Loucy (cell line): ENCODE data around the gene RANBP9.

ENCODE experiments used
- H2AFZ ChIP-seq: fragments of 200-600 bp; sonication (generic); 2 replicates; pipeline ENCODE4 v1.6.0; 2016; ENCODE audit warnings: antibody characterized with exemption, mild to moderate bottlenecking, low read length, moderate library complexity
- H3F3A ChIP-seq: fragments of 200-600 bp; 2 replicates; pipeline ENCODE4 v1.6.0; 2016; ENCODE audit warnings: antibody characterized with exemption, low read depth, mild to moderate bottlenecking
- H3K27me3 ChIP-seq: fragments of 200-600 bp; sonication (generic); 2 replicates; pipeline ENCODE4 v1.6.1; 2014; ENCODE audit warnings: low read length, mild to moderate bottlenecking; ENCODE audit not compliant: insufficient read depth, poor library complexity, severe bottlenecking
- H3K36me3 ChIP-seq: fragments of 200-600 bp; sonication (generic); 2 replicates; pipeline ENCODE4 v1.6.1; 2016; ENCODE audit warnings: low read length; ENCODE audit not compliant: insufficient read depth
- H3K4me1 ChIP-seq: fragments of 200-600 bp; sonication (generic); 2 replicates; pipeline ENCODE4 v1.5.1; 2014; ENCODE audit warnings: low read length, mild to moderate bottlenecking; ENCODE audit not compliant: insufficient read depth, poor library complexity, severe bottlenecking
- H3K4me2 ChIP-seq: fragments of 200-600 bp; sonication (generic); 2 replicates; pipeline ENCODE4 v1.6.0; 2014; ENCODE audit warnings: antibody characterized with exemption, low read length, low read depth, mild to moderate bottlenecking; ENCODE audit not compliant: poor library complexity, severe bottlenecking
- H3K4me3 ChIP-seq: fragments of 200-600 bp; sonication (generic); 2 replicates; pipeline ENCODE4 v1.5.1; 2014; ENCODE audit warnings: low read length, mild to moderate bottlenecking, mixed read lengths; ENCODE audit not compliant: poor library complexity, severe bottlenecking
- H3K79me2 ChIP-seq: fragments of 200-600 bp; sonication (generic); 2 replicates; pipeline ENCODE4 v1.6.1; 2014; ENCODE audit warnings: low read length; ENCODE audit not compliant: insufficient read depth
- H3K9ac ChIP-seq: fragments of 200-600 bp; sonication (generic); 2 replicates; pipeline ENCODE4 v1.6.0; 2014; ENCODE audit warnings: mild to moderate bottlenecking, low read depth, low read length, moderate library complexity; ENCODE audit not compliant: poor library complexity, severe bottlenecking
- H3K9me2 ChIP-seq: fragments of 200-600 bp; sonication (generic); replicated peaks from 2 replicates; pipeline ENCODE4 v1.6.1; 2016; ENCODE audit warnings: low read depth, low read length, mixed read lengths
- H3K9me3 ChIP-seq: fragments of 200-600 bp; sonication (generic); 2 replicates; pipeline ENCODE4 v1.6.1; 2014; ENCODE audit warnings: mild to moderate bottlenecking, antibody characterized with exemption, low read length, low read depth; ENCODE audit not compliant: insufficient read depth
- H4K20me1 ChIP-seq: fragments of 200-600 bp; sonication (generic); 2 replicates; pipeline ENCODE4 v1.6.0; 2014; ENCODE audit warnings: antibody characterized with exemption, low read length, mild to moderate bottlenecking; ENCODE audit not compliant: insufficient read depth, poor library complexity, severe bottlenecking
- EZH2phosphoT487 ChIP-seq: fragments of 200-600 bp; IDR thresholded peaks from 2 replicates; pipeline ENCODE4 v1.6.1; 2018; ENCODE audit warnings: antibody characterized with exemption, mild to moderate bottlenecking, moderate library complexity, borderline replicate concordance
- TF ChIP-seq, protein P1 (sequence below): fragments of 200-600 bp; sonication (generic); conservative IDR thresholded peaks from 2 replicates; pipeline ENCODE4 v1.5.1; 2014; ENCODE audit warnings: mild to moderate bottlenecking, antibody characterized with exemption, low read length

The RANBP9 gene

DNA sequence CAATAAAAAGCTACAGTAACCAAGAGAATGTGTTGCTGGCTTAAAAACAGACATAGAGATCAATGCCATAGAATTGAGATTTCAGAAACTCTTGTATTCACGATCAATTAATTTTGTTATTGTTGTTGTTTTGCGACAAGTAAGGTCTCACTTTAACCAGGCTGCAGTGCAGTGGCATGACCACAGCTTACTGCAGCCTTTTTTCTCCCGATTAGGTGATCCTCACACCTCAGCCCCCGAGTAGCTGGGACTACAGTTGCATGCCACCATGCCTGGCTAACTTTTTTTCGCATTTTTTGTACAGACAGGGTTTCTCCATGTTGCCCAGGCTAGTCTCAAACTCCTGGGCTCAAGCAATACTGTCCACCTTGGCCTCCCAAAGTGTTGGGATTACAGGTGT, 42.2 kb downstream of the RANBP9 start:
- H3F3A ChIP-seq = 0 out of 2 replicates have a peak, but pooled peaks cover 2% of the 10 kb centered on the region
- no peak overlapping the region for H3K4me2 ChIP-seq
- H3K9me3 ChIP-seq = no peaks in the 10 kb centered on the region
- no peak overlapping the region for H3K4me3 ChIP-seq
- no peaks in the 10 kb centered on the region for H3K27me3 ChIP-seq
- peaks cover 69% of the 10 kb centered on the region for H4K20me1 ChIP-seq
- no peaks in the 10 kb centered on the region for H3K9me2 ChIP-seq
- H3K79me2 ChIP-seq = peaks cover 100% of the 10 kb centered on the region
- TF ChIP-seq, protein P1, sequence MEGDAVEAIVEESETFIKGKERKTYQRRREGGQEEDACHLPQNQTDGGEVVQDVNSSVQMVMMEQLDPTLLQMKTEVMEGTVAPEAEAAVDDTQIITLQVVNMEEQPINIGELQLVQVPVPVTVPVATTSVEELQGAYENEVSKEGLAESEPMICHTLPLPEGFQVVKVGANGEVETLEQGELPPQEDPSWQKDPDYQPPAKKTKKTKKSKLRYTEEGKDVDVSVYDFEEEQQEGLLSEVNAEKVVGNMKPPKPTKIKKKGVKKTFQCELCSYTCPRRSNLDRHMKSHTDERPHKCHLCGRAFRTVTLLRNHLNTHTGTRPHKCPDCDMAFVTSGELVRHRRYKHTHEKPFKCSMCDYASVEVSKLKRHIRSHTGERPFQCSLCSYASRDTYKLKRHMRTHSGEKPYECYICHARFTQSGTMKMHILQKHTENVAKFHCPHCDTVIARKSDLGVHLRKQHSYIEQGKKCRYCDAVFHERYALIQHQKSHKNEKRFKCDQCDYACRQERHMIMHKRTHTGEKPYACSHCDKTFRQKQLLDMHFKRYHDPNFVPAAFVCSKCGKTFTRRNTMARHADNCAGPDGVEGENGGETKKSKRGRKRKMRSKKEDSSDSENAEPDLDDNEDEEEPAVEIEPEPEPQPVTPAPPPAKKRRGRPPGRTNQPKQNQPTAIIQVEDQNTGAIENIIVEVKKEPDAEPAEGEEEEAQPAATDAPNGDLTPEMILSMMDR = no peak
- TF ChIP-seq EZH2phosphoT487 = no peak
- H3K4me1 ChIP-seq = peaks cover 33% of the 10 kb centered on the region
- no peak overlapping the region for H2AFZ ChIP-seq
- H3K9ac ChIP-seq = no peak overlapping the region
- H3K36me3 ChIP-seq = peaks cover 15% of the 10 kb centered on the region

DNA sequence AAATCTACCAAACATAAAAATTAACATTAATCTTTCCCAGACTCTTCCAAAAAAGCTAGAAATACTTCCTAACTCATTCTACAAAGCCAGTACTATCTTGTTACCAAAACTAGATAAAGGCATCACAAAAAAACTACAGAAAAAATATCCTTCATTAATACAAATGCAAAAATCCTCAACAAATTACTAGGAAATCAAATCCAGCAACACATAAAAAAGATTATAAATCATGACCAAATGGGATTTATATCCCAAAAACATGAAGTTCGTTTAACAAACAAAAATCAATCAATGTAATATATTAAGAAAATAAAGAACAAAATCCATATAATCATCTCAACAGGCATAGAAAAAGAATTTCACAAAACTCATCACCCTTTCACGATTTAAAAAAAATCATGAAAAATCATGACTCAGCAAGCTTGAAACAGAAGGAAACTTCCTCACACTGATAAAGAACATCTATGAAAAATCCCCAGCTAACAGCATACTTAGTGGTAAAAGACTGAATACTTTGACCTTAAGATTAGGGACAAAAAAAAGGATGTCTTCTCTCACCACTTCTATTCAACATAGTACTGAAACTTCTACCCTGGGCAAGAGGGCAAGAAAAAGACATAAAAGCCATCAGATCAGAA, 43.2 kb downstream of the RANBP9 start:
- H3K9me3 ChIP-seq = no peaks in the 10 kb centered on the region
- no peak overlapping the region for H3K9ac ChIP-seq
- H3K27me3 ChIP-seq = no peaks in the 10 kb centered on the region
- peaks cover 70% of the 10 kb centered on the region for H4K20me1 ChIP-seq
- peaks cover 43% of the 10 kb centered on the region for H3K4me1 ChIP-seq
- TF ChIP-seq, protein P1 = no peak
- TF ChIP-seq EZH2phosphoT487 = no peak
- no peak overlapping the region for H2AFZ ChIP-seq
- 0 out of 2 replicates have a peak, but pooled peaks cover 2% of the 10 kb centered on the region for H3F3A ChIP-seq
- no peak overlapping the region for H3K4me2 ChIP-seq
- peaks cover 100% of the 10 kb centered on the region for H3K79me2 ChIP-seq
- H3K9me2 ChIP-seq = no peaks in the 10 kb centered on the region
- H3K36me3 ChIP-seq = peaks cover 11% of the 10 kb centered on the region; the same call in 1 of the 2 replicates
- H3K4me3 ChIP-seq = no peak overlapping the region

DNA sequence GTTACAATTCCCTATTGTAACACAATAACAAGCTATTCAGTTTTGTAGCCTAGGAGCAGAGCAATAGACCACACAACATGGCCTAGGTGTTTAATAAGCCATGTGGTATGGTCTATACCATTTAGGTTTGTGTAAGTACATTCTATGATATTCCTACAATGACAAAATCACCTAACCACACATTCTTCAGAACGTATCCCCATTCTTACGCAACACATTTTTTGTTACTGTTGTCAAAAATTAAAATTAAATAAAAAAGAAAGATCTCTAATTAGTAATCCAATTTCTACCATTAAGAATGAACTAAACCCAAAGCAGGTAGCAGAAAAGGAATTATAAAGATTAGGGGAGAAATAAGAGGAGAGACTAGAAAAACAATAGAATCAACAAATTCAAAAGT, 44.0 kb downstream of the RANBP9 start:
- no peak overlapping the region for H3K4me2 ChIP-seq
- no peaks in the 10 kb centered on the region for H3K9me3 ChIP-seq
- H4K20me1 ChIP-seq = peaks cover 73% of the 10 kb centered on the region
- H3K79me2 ChIP-seq = peaks cover 100% of the 10 kb centered on the region
- H3K9me2 ChIP-seq = no peaks in the 10 kb centered on the region
- H3K4me1 ChIP-seq = peaks cover 51% of the 10 kb centered on the region
- TF ChIP-seq EZH2phosphoT487 = no peak
- TF ChIP-seq, protein P1 = no peak
- H3K27me3 ChIP-seq = no peaks in the 10 kb centered on the region
- 0 out of 2 replicates have a peak, but pooled peaks cover 2% of the 10 kb centered on the region for H3F3A ChIP-seq
- peaks cover 11% of the 10 kb centered on the region; the same call in 1 of the 2 replicates for H3K36me3 ChIP-seq
- H3K9ac ChIP-seq = no peak overlapping the region
- no peak overlapping the region for H2AFZ ChIP-seq
- no peak overlapping the region for H3K4me3 ChIP-seq
